Measurements from ENCODE around the gene FILIP1L. TPM values are rescaled to one million over a fixed set of nuclear protein-coding genes. Genes with fewer than 3 reads are reported as not detected.

FILIP1L gene
- total RNA-seq, 1 experiment from 2014 or later = 0.07 TPM

GRCh38 chr3:99948467-99949089 lies 165.7 kb downstream of the FILIP1L start:
- H3K18ac ChIP-seq (ENCODE audit: insufficient read length, low read depth, low read length) = no peak overlapping the region
- DNase-seq = no peak
- no peak overlapping the region for H3K14ac ChIP-seq (ENCODE audit: insufficient read depth, low read length)
- H4K20me1 ChIP-seq (ENCODE audit: control insufficient read depth, insufficient read depth, insufficient read length) = no peaks in the 10 kb centered on the region
- H2BK120ac ChIP-seq (ENCODE audit: low read depth, low read length, poor library complexity, severe bottlenecking) = no peak overlapping the region
- Mint-ChIP-seq H3K4me1 (peaks cover 30 to 31% of the 10 kb centered on the region in 2 experiments), H3K9me3 (no peaks in the 10 kb centered on the region), H3K27me3 (ENCODE audit: low read depth) (no peaks in the 10 kb centered on the region), H3K36me3 (ENCODE audit: insufficient read depth in 1 of 3, low read depth in 3 of 3) (no peaks in the 10 kb centered on the region; a peak in 1 of 7 replicates), H3K4me3 (no peak overlapping the region), H3K27ac (0 out of 7 replicates have a peak overlapping the region, but pooled peaks of 1 of the 3 experiments have one; percentile 28)
- no peaks in the 10 kb centered on the region for H3K79me2 ChIP-seq (ENCODE audit: insufficient read depth, low read length)
- no peak overlapping the region for H3K27ac ChIP-seq (ENCODE audit: insufficient read length, low read depth, low read length)
- H2BK15ac ChIP-seq (ENCODE audit: low read depth, low read length) = no peak overlapping the region
- no peak overlapping the region for H3K23ac ChIP-seq (ENCODE audit: insufficient read length, low read depth, low read length)
- no peak overlapping the region for H2BK20ac ChIP-seq (ENCODE audit: low read depth, low read length, poor library complexity, severe bottlenecking)
- no peak overlapping the region for H4K5ac ChIP-seq (ENCODE audit: insufficient read length, low read depth, low read length)
- no peaks in the 10 kb centered on the region; the same call in 1 of the 2 replicates for H3K4me1 ChIP-seq (ENCODE audit: insufficient read depth, low read length)
- H3K23me2 ChIP-seq (ENCODE audit: insufficient read length, low read depth, low read length, poor library complexity, severe bottlenecking) = no peaks in the 10 kb centered on the region
- H2BK5ac ChIP-seq (ENCODE audit: insufficient read length, low read length) = no peak overlapping the region
- H4K91ac ChIP-seq (ENCODE audit: insufficient read length, low read depth, low read length) = no peak overlapping the region
- no peak overlapping the region for H2AK5ac ChIP-seq (ENCODE audit: insufficient read length, low read length)
- no peak overlapping the region for H3T11ph ChIP-seq (ENCODE audit: low read length)
- H3K56ac ChIP-seq (ENCODE audit: insufficient read length, low read depth, low read length) = no peak overlapping the region
- no peak overlapping the region for H3K4ac ChIP-seq (ENCODE audit: low read depth, low read length)
- no peaks in the 10 kb centered on the region for H3K79me1 ChIP-seq (ENCODE audit: insufficient read depth, low read depth, low read length, poor library complexity, severe bottlenecking)
- H2BK12ac ChIP-seq (ENCODE audit: insufficient read length, low read depth, low read length) = no peak overlapping the region
- H2AFZ ChIP-seq (ENCODE audit: low read length) = no peak overlapping the region
- WGBS (ENCODE audit: extremely low coverage, insufficient read length, low lambda C conversion rate) = no CpG with 5 or more reads among the region's 1 CpG
- H3K4me2 ChIP-seq (ENCODE audit: insufficient read depth, insufficient read length, low read length) = no peak overlapping the region
- no peaks in the 10 kb centered on the region for H3K27me3 ChIP-seq (ENCODE audit: insufficient read depth, low read length)
- TF ChIP-seq, protein P1, sequence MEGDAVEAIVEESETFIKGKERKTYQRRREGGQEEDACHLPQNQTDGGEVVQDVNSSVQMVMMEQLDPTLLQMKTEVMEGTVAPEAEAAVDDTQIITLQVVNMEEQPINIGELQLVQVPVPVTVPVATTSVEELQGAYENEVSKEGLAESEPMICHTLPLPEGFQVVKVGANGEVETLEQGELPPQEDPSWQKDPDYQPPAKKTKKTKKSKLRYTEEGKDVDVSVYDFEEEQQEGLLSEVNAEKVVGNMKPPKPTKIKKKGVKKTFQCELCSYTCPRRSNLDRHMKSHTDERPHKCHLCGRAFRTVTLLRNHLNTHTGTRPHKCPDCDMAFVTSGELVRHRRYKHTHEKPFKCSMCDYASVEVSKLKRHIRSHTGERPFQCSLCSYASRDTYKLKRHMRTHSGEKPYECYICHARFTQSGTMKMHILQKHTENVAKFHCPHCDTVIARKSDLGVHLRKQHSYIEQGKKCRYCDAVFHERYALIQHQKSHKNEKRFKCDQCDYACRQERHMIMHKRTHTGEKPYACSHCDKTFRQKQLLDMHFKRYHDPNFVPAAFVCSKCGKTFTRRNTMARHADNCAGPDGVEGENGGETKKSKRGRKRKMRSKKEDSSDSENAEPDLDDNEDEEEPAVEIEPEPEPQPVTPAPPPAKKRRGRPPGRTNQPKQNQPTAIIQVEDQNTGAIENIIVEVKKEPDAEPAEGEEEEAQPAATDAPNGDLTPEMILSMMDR (conservative IDR thresholded peaks at IDR 0.05) = no peak
- H3K9ac ChIP-seq (ENCODE audit: extremely low read depth, insufficient read length, low read length) = no peak overlapping the region
- H3K9me3 ChIP-seq (ENCODE audit: control insufficient read depth, low read depth, low read length) = no peaks in the 10 kb centered on the region
- H4K8ac ChIP-seq (replicated peaks; ENCODE audit: insufficient read length, low read depth, low read length) = no peak overlapping the region
